ENCODE results near the gene COQ4. TPM values are rescaled to one million over a fixed set of nuclear protein-coding genes. Genes with fewer than 3 reads are reported as not detected.

COQ4 gene
- total RNA-seq, 1 donor: 34.9 TPM

- DNase-seq (ENCODE audit: low read depth): no peak
- no peak for TF ChIP-seq CTCF (IDR thresholded peaks at IDR 0.05; ENCODE audit: insufficient read depth, low read length)
- H3K4me3 ChIP-seq (ENCODE audit: low read depth, low read length): peak overlapping the region; percentile 100
Observed at GRCh38 chr9:128372784-128373183, 50.1 kb downstream of the COQ4 start.

- TF ChIP-seq CTCF (IDR thresholded peaks at IDR 0.05; ENCODE audit: insufficient read depth, low read length): no peak
- DNase-seq (ENCODE audit: low read depth): no peak
- H3K4me3 ChIP-seq (ENCODE audit: low read depth, low read length): no peak overlapping the region
Observed at GRCh38 chr9:128374221-128374675, 51.6 kb downstream of the COQ4 start.

- no peak for DNase-seq (ENCODE audit: low read depth)
Observed at GRCh38 chr9:128375865-128376264, 53.2 kb downstream of the COQ4 start.

GRCh38 chr9:128382261-128382660 is 59.6 kb downstream of the COQ4 start:
- no peak overlapping the region for H3K4me3 ChIP-seq (ENCODE audit: low read depth, low read length)
- no peak for DNase-seq (ENCODE audit: low read depth)
- TF ChIP-seq CTCF (IDR thresholded peaks at IDR 0.05; ENCODE audit: insufficient read depth, low read length): no peak

More at GRCh38 chr9:128375865-128376264, 53.2 kb downstream of the COQ4 start:
- no peak overlapping the region for H3K4me3 ChIP-seq (ENCODE audit: low read depth, low read length)
- TF ChIP-seq CTCF (IDR thresholded peaks at IDR 0.05; ENCODE audit: insufficient read depth, low read length): no peak

- no peak overlapping the region for H3K4me3 ChIP-seq (ENCODE audit: low read depth, low read length)
- DNase-seq (ENCODE audit: low read depth): no peak
- no peak for TF ChIP-seq CTCF (IDR thresholded peaks at IDR 0.05; ENCODE audit: insufficient read depth, low read length)
Observed at GRCh38 chr9:128383007-128383753, 60.5 kb downstream of the COQ4 start.

Other genes with a start within 250 kb of the COQ4 start
- gene PTGES2, start 195.1 kb upstream of the COQ4 start, total RNA-seq (ENCODE audit: low replicate concordance): 33.9 and 40.8 TPM in 2 replicates
- not detected in 2 replicates for gene LCN2, start 173.4 kb upstream of the COQ4 start, total RNA-seq (ENCODE audit: low replicate concordance)
- 37.4 and 63.4 TPM in 2 replicates for gene BBLN, start 162.6 kb upstream of the COQ4 start, total RNA-seq (ENCODE audit: low replicate concordance)
- 47.8 and 49.6 TPM in 2 replicates for gene CIZ1, start 131.3 kb upstream of the COQ4 start, total RNA-seq (ENCODE audit: low replicate concordance)
- gene DNM1, start 119.5 kb upstream of the COQ4 start, total RNA-seq (ENCODE audit: low replicate concordance): 28.0 and 57.4 TPM in 2 replicates
- 63.5 and 108 TPM in 2 replicates for gene GOLGA2, start 46.8 kb upstream of the COQ4 start, total RNA-seq (ENCODE audit: low replicate concordance)
- 21.5 and 35.2 TPM in 2 replicates for gene SWI5, start 46.6 kb upstream of the COQ4 start, total RNA-seq (ENCODE audit: low replicate concordance)
- gene TRUB2, start 392 bp upstream of the COQ4 start, total RNA-seq (ENCODE audit: low replicate concordance): 13.6 and 26.2 TPM in 2 replicates
- gene SLC27A4, start 17.7 kb downstream of the COQ4 start, total RNA-seq (ENCODE audit: low replicate concordance): 23.5 and 27.9 TPM in 2 replicates
- 33.8 and 46.4 TPM in 2 replicates for gene URM1, start 48.5 kb downstream of the COQ4 start, total RNA-seq (ENCODE audit: low replicate concordance)
- gene CERCAM, start 98.0 kb downstream of the COQ4 start, total RNA-seq (ENCODE audit: low replicate concordance): 74.9 and 109 TPM in 2 replicates
- gene ODF2, start 133.2 kb downstream of the COQ4 start, total RNA-seq (ENCODE audit: low replicate concordance): 10.5 and 25.4 TPM in 2 replicates
- gene GLE1, start 181.9 kb downstream of the COQ4 start, total RNA-seq (ENCODE audit: low replicate concordance): 15.9 and 42.6 TPM in 2 replicates
- 287 and 673 TPM in 2 replicates for gene SPTAN1, start 229.7 kb downstream of the COQ4 start, total RNA-seq (ENCODE audit: low replicate concordance)

Data from fibroblast of the aortic adventitia (primary cell).